Measurements from ENCODE around the gene TWIST2. TPM values are rescaled to one million over a fixed set of nuclear protein-coding genes. Genes with fewer than 3 reads are reported as not detected.

TWIST2 gene
- total RNA-seq, 4 donors from 2014 or later: 37.4 to 51.6 (median 47.4) TPM

DNA sequence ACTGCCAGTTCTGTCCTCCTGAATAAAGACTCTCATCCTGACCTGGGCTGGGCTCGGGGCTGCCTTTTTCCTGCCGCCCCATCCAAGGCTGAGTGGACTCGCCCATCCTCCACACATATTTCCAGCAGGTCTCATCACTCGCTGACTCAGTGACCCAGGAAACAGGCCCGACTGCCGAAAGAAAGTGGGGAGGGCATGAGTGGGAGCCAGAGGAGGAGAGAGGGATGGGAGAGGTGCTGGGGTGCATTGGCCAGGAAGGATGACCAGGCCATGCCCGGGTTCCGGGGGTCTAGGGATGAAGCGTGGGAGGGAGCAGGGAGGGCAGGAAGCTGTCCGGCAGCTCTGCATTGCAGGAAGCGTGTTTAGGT is 66.7 kb downstream of the TWIST2 start:
- Histone ChIP-seq H3K9me3 (peaks cover 0 to 7% (median 0%) of the 10 kb centered on the region in 4 donors), H3K27ac (replicated peaks in 1 of 4) (no peak overlapping the region), H3K36me3 (peaks cover 0 to 19% (median 9%) of the 10 kb centered on the region in 4 donors), H3K4me1 (peaks cover 0 to under 1% (median 0%) of the 10 kb centered on the region in 4 donors), H3K27me3 (no peaks in the 10 kb centered on the region), H3K4me3 (no peak overlapping the region)
- 89% methylated on average over 11 of the region's 11 CpGs for WGBS
- DNase-seq (ENCODE audit: extremely low spot score): no peak
- TF ChIP-seq EP300 (IDR thresholded peaks at IDR 0.05) (no peak), CTCF (IDR thresholded peaks at IDR 0.05) (no peak), POLR2A (IDR thresholded peaks at IDR 0.05; ENCODE audit: low read depth) (no peak), POLR2AphosphoS5 (IDR thresholded peaks at IDR 0.05) (no peak)
- intact Hi-C loops (cut with DNase I): no loop called here

- H3K36me3 ChIP-seq: peaks cover 0 to 18% (median 9%) of the 10 kb centered on the region in 4 donors
- no peak overlapping the region for H3K27ac ChIP-seq (replicated peaks in 1 of 4)
- intact Hi-C loops (cut with DNase I): no loop called here
- DNase-seq (ENCODE audit: extremely low spot score): no peak
- TF ChIP-seq CTCF (IDR thresholded peaks at IDR 0.05) (no peak), EP300 (IDR thresholded peaks at IDR 0.05) (no peak), POLR2AphosphoS5 (IDR thresholded peaks at IDR 0.05) (no peak), POLR2A (IDR thresholded peaks at IDR 0.05; ENCODE audit: low read depth) (no peak)
- WGBS: 86% methylated on average over 9 of the region's 9 CpGs
- H3K9me3 ChIP-seq: peaks cover 0 to 7% (median 0%) of the 10 kb centered on the region in 4 donors
- no peaks in the 10 kb centered on the region for H3K27me3 ChIP-seq
- no peak overlapping the region for H3K4me3 ChIP-seq
- H3K4me1 ChIP-seq: no peaks in the 10 kb centered on the region
Measured at GRCh38 chr2:238915196-238915595, 67.3 kb downstream of the TWIST2 start.

- DNase-seq (ENCODE audit: extremely low spot score): no peak
- TF ChIP-seq POLR2AphosphoS5 (IDR thresholded peaks at IDR 0.05) (no peak), CTCF (IDR thresholded peaks at IDR 0.05) (no peak), POLR2A (IDR thresholded peaks at IDR 0.05; ENCODE audit: low read depth) (no peak), EP300 (IDR thresholded peaks at IDR 0.05) (no peak)
- intact Hi-C loops (cut with DNase I): no loop called here
Measured at GRCh38 chr2:238915596-238915995, 67.7 kb downstream of the TWIST2 start.

DNA sequence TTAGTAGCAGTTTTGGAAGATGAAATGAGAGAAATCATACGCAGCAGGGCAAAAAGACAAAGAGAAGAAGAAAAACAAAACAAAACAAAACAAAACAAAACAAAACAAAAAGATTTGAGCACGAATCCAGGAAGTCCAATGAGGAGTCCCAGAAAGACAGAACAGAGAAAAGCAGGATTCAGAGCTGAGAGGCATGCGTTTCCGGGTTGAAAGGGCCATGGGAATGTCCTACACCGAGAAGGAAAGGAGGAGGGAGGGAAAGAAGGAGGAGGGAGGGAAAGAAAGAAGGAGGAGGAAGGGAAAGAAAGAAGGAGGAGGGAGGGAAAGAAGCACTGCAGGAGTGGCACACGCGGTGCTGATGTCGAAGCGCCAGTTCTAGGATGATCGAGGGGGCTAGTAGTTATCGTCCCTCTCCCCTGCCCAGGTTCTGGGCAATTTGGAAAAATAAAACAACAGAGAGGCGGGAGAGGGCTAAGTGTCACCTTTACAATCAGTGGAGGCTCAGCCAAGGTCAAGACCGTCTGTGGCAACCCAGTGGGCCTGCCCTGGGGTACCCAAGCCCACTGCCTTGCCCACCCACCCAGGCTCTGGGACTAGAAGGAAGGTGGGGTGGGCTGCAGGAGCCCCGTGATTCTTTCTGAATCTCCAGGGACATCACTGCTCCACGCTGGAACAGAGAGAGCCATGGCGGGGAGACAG is 68.4 kb downstream of the TWIST2 start:
- DNase-seq (ENCODE audit: extremely low spot score): no peak
- WGBS: 84% methylated on average over 15 of the region's 16 CpGs
- Histone ChIP-seq H3K4me3 (no peak overlapping the region), H3K27ac (replicated peaks in 1 of 4) (no peak overlapping the region), H3K4me1 (no peaks in the 10 kb centered on the region), H3K9me3 (peaks cover 0 to 7% (median 0%) of the 10 kb centered on the region in 4 donors), H3K36me3 (peaks cover 0 to 7% (median 3%) of the 10 kb centered on the region in 4 donors), H3K27me3 (no peaks in the 10 kb centered on the region)
- intact Hi-C loops (cut with DNase I): no loop called here
- TF ChIP-seq POLR2A (IDR thresholded peaks at IDR 0.05; ENCODE audit: low read depth) (no peak), POLR2AphosphoS5 (IDR thresholded peaks at IDR 0.05) (no peak), CTCF (IDR thresholded peaks at IDR 0.05) (no peak), EP300 (IDR thresholded peaks at IDR 0.05) (no peak)

More at GRCh38 chr2:238915596-238915995, 67.7 kb downstream of the TWIST2 start:
- WGBS: 89% methylated on average over 5 of the region's 5 CpGs
- Histone ChIP-seq H3K36me3 (peaks cover 0 to 15% (median 7%) of the 10 kb centered on the region in 4 donors), H3K27ac (replicated peaks in 1 of 4) (no peak overlapping the region), H3K27me3 (no peaks in the 10 kb centered on the region), H3K9me3 (peaks cover 0 to 7% (median 0%) of the 10 kb centered on the region in 4 donors), H3K4me3 (no peak overlapping the region), H3K4me1 (no peaks in the 10 kb centered on the region)

Measured in esophagus muscularis mucosa (tissue), 4 donors.